BLaER1 (cell line): ENCODE measurements around the gene GIMAP6.

Experiments used
- H3K27ac ChIP-seq: shearing (Covaris generic); formaldehyde crosslinking; 2 replicates; pipeline ENCODE4 v1.8.1; 2022
- H3K27me3 ChIP-seq: shearing (Covaris generic); formaldehyde crosslinking; 2 replicates; pipeline ENCODE4 v1.8.1; 2022
- H3K36me3 ChIP-seq: shearing (Covaris generic); formaldehyde crosslinking; 2 replicates; pipeline ENCODE4 v1.8.1; 2022
- H3K4me1 ChIP-seq: shearing (Covaris generic); formaldehyde crosslinking; 2 replicates; pipeline ENCODE4 v1.8.1; 2022
- H3K4me2 ChIP-seq: shearing (Covaris generic); formaldehyde crosslinking; 2 replicates; pipeline ENCODE4 v1.8.1; 2022
- H3K4me3 ChIP-seq: shearing (Covaris generic); formaldehyde crosslinking; 2 replicates; pipeline ENCODE4 v1.8.1; 2022
- H3K9ac ChIP-seq: shearing (Covaris generic); formaldehyde crosslinking; 2 replicates; pipeline ENCODE4 v1.8.1; 2022
- H3K9me3 ChIP-seq: shearing (Covaris generic); formaldehyde crosslinking; 2 replicates; pipeline ENCODE4 v1.8.1; 2022
- H4K20me1 ChIP-seq: shearing (Covaris generic); formaldehyde crosslinking; 2 replicates; pipeline ENCODE4 v1.8.1; 2022
- Cebpa-rat ChIP-seq: shearing (Covaris generic); IDR thresholded peaks from 2 replicates; pipeline ENCODE4 v1.8.1; 2022

Gene GIMAP6

DNA sequence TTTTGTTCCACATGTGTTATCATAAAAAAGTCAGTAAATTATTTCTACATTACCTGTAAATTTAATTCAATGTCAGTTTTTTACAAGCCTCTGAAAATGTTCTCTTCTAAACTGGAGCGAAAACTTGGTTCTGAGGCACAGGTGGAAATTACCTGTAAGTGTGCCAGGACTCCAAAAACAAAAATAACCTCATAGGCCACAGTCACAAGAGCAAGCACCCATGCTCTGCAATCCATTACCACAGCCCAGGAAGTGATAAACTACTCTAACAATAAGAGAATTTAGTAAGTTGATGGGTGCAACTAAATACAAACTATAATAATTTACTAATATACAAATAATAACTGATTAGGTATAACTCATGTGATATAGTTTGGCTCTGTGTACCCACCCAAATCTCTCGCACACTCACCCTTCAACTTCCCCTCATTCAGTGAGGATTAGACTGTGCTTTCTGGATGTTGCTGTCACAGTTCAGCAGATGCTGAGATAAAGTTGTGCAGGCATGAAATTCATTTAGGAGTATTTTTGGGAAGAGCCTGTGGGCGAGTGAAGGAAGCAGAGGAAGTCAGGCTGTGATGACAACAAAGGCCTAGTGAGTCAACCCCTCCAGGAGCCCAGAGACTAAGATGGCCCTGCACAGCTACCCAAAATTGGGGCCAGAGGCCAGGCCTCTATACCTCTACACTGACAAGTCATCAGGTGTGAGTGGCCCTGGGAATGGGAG is 16.3 kb upstream of the GIMAP6 start:
- H3K4me1 ChIP-seq = peaks cover 8% of the 10 kb centered on the region
- H3K9me3 ChIP-seq = 0 out of 2 replicates have a peak, but pooled peaks cover 7% of the 10 kb centered on the region
- H3K36me3 ChIP-seq = no peaks in the 10 kb centered on the region
- H3K4me3 ChIP-seq = no peak overlapping the region
- no peaks in the 10 kb centered on the region for H3K27me3 ChIP-seq
- H3K4me2 ChIP-seq = peak overlapping the region; percentile 39; the same call in 1 of the 2 replicates
- no peaks in the 10 kb centered on the region for H4K20me1 ChIP-seq
- no peak for TF ChIP-seq Cebpa-rat
- H3K9ac ChIP-seq = no peak overlapping the region
- no peak overlapping the region for H3K27ac ChIP-seq

DNA sequence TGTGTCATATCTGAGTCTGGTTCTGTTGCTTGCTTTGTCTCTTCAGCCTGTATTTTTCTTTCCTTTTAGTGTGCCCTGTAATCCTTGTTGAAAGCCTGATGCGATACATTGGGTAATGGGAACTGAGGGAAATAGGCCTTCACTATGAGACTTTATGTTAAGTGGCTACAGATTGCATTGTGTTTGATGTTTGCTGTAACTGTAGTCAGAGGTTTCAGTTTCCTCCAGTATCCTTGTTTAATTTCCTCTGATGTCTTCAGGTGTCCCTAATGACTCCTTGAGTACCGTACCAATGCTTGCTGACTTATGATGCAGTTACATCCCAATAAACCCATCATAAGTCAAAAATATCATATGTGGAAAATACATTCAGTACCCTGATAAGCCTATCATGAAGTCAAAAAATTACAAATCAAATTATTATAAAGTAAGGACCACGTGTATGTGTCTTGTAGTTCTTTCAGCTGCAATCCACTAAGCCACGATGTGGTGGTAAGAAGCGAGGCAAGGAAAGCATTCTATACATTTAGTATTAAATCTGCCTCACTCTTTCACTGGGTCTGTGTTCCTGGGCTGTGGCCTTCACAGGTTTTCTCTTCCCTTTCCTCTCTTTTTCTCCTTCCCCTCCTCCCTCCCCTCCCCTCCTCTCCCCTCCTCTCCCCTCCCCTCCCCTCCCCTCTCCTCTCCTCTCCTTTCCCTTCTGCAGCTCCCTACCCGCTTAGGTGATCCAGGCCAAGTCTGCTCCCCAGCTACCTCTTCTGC is 13.3 kb upstream of the GIMAP6 start:
- H3K27ac ChIP-seq = no peak overlapping the region
- H3K4me1 ChIP-seq = peaks cover 8% of the 10 kb centered on the region
- H3K9ac ChIP-seq = no peak overlapping the region
- H3K36me3 ChIP-seq = no peaks in the 10 kb centered on the region
- no peaks in the 10 kb centered on the region for H4K20me1 ChIP-seq
- H3K27me3 ChIP-seq = no peaks in the 10 kb centered on the region
- no peak overlapping the region for H3K4me3 ChIP-seq
- no peak for TF ChIP-seq Cebpa-rat
- no peak overlapping the region for H3K4me2 ChIP-seq
- H3K9me3 ChIP-seq = 0 out of 2 replicates have a peak, but pooled peaks cover 14% of the 10 kb centered on the region

DNA sequence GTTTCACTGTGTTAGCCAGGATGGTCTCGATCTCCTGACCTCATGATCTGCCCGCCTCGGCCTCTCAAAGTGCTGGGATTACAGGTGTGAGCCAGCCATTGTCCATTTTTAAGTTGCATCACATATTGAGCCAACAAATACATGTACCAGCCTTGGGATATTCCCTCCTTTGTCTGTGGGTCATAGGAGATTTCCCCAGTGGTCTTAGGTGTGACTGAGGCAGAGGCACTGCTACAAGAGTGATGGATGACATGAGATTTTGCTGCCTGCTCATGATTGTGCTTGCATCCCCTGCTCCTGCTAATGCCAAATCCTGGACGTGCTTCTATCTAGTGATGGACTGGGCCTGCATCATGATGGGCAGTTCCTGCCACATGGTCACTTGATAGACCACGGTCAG is 10.7 kb upstream of the GIMAP6 start:
- Histone ChIP-seq H3K9ac (no peak overlapping the region), H3K4me1 (no peaks in the 10 kb centered on the region), H3K27me3 (no peaks in the 10 kb centered on the region), H3K27ac (no peak overlapping the region), H3K36me3 (no peaks in the 10 kb centered on the region), H3K4me3 (no peak overlapping the region), H4K20me1 (no peaks in the 10 kb centered on the region), H3K9me3 (peaks cover 33% of the 10 kb centered on the region), H3K4me2 (no peak overlapping the region)
- no peak for TF ChIP-seq Cebpa-rat

DNA sequence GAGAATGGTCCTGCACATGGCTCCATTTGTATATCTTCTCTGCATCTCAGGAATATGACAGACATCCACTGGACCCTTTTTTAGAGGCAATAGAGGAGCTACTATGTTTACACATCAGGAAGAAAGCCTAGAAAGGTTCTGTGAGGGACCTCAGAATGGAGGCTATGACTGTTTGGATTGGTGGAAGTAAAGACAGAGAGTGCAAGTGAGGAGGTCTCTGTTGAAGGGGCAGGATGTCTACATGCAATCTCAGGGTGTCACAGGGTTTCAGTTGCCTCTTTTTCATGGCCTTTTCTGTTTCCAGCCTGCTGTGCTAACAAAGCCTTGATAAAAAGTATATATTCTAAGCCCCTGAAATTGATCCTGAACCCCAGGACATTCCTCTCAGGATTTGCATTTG is 9.7 kb upstream of the GIMAP6 start:
- Histone ChIP-seq H3K27ac (no peak overlapping the region), H3K9ac (no peak overlapping the region), H3K36me3 (no peaks in the 10 kb centered on the region), H4K20me1 (no peaks in the 10 kb centered on the region), H3K4me2 (no peak overlapping the region), H3K9me3 (peaks cover 33% of the 10 kb centered on the region), H3K27me3 (no peaks in the 10 kb centered on the region), H3K4me1 (no peaks in the 10 kb centered on the region), H3K4me3 (no peak overlapping the region)
- no peak for TF ChIP-seq Cebpa-rat

DNA sequence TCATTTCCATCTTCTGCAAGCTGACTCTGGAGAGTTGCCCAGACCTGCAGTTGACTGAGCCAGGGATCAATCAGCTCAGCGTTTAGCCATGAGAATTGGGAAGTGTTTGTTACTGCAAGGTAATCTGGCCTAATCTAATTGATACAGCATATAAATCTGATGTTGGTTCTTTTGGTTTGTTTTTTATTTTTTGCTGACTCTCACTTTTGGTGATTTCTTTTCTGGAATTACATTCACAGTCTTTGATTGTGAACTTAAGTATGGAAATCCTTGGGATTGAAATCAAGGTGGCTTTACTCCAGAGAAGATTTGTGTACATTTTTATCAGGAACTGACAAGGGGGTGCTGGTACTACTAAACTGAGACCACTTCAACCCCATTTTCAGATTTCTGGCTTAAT is 1.7 kb upstream of the GIMAP6 start:
- Histone ChIP-seq H3K4me2 (no peak overlapping the region), H3K27ac (no peak overlapping the region), H3K36me3 (no peaks in the 10 kb centered on the region), H4K20me1 (no peaks in the 10 kb centered on the region), H3K4me1 (peaks cover 15% of the 10 kb centered on the region), H3K9ac (no peak overlapping the region), H3K27me3 (no peaks in the 10 kb centered on the region), H3K4me3 (no peak overlapping the region), H3K9me3 (peaks cover 18% of the 10 kb centered on the region)
- no peak for TF ChIP-seq Cebpa-rat

DNA sequence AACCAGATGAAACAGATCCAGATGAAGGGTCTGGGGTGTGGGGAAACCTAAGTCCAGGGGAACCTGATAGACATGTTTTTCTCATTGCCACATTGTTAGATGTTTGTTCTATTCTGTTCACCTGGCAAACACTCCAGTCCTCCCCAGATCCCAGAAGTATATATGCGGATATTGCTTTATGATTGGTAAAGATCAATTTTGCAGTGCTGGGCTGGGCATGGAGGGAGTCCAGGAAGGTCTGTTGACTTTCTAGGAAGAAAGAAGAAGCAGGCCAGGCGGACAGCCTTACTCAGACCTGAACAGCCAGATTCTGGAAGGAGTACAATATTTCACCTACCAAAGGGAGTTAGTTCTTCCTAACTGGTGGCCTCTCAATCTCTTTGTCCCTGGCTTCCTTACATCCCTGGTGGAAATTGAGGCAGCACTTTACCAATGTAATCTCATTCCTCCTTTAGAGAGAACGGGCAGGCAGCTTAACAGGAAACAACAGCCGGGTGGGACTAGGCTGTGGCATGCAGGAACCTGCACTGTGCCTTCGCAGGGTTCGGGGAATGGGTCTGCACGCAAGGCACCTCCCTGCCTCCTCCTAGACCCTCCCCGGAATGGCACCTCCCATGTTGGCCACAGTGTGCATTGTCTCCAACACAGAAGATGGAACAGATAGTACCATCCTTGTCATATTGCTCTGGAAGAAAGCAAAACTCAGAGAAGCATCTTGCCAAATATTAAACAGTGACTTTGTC is 930 bp downstream of the GIMAP6 start:
- H3K9ac ChIP-seq = no peak overlapping the region
- H3K4me2 ChIP-seq = no peak overlapping the region
- no peaks in the 10 kb centered on the region for H4K20me1 ChIP-seq
- H3K27ac ChIP-seq = no peak overlapping the region
- peaks cover 15% of the 10 kb centered on the region for H3K4me1 ChIP-seq
- H3K36me3 ChIP-seq = no peaks in the 10 kb centered on the region
- no peak for TF ChIP-seq Cebpa-rat
- 0 out of 2 replicates have a peak, but pooled peaks cover 3% of the 10 kb centered on the region for H3K9me3 ChIP-seq
- no peak overlapping the region for H3K4me3 ChIP-seq
- no peaks in the 10 kb centered on the region for H3K27me3 ChIP-seq

DNA sequence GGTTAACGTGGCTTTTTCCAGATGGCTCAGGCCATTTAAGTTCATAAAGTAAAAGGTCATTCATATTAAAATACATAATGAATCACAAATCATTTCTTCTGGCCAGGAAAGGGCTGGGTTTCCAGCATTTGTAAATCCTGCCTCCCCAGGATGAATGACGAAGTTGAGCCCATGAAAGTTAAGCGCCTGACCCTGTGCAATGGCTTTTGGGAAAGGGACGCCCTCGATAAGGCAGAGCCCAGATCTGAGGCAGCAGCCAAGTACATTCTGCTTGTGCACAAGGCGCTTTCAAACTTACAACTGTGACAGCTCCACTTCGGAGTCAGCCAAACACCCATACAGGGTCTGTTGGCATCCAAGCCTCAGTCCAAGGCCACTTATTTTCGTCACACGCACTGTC is 2.8 kb downstream of the GIMAP6 start:
- H3K4me1 ChIP-seq = peaks cover 15% of the 10 kb centered on the region
- no peak overlapping the region for H3K4me2 ChIP-seq
- no peaks in the 10 kb centered on the region for H3K36me3 ChIP-seq
- H4K20me1 ChIP-seq = no peaks in the 10 kb centered on the region
- no peak overlapping the region for H3K4me3 ChIP-seq
- no peak for TF ChIP-seq Cebpa-rat
- no peak overlapping the region for H3K9ac ChIP-seq
- H3K27me3 ChIP-seq = no peaks in the 10 kb centered on the region
- H3K9me3 ChIP-seq = no peaks in the 10 kb centered on the region
- no peak overlapping the region for H3K27ac ChIP-seq

DNA sequence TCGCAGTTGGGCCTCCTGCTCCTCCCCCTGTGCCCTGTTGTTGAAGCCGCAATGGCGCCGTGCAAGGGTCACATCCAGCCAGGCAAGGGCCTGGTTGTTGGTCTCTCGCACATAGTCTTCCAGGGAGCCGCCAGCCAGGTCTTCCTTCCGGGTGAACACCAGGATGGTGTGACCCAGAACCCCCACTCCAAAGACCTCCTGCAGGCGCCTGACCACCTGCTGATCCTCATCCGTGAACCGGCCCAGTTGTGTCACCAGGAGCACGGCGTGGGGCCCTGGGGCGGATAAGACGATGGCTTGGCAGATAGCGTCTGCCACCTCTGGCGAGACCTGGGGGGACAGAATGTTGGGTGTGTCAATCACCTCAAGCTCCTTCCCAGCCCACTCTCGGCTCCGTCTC is 4.2 kb downstream of the GIMAP6 start:
- Histone ChIP-seq H3K4me2 (no peak overlapping the region), H3K9me3 (no peaks in the 10 kb centered on the region), H3K36me3 (no peaks in the 10 kb centered on the region), H4K20me1 (no peaks in the 10 kb centered on the region), H3K9ac (no peak overlapping the region), H3K27ac (no peak overlapping the region), H3K27me3 (no peaks in the 10 kb centered on the region), H3K4me1 (peaks cover 12% of the 10 kb centered on the region), H3K4me3 (no peak overlapping the region)
- no peak for TF ChIP-seq Cebpa-rat

DNA sequence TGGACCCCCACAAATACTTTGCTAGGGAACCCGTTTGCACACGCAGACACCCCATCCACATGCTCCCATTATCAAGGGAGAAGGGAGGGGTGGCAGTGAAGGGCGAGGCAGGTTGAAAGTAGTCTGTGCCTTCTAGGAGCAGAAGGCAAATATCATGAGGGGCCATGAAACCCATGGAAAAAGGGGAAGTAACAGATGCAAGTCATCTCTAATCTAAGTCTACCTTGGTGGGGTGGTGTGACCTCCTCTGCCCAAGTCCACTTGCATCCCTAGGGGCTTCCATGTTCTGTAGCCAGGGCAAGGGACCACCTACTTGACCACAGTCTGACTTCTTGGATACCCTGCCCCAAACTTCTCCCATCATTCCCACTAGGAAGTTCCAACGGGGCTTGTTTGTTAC is 5.5 kb downstream of the GIMAP6 start:
- Histone ChIP-seq H3K9me3 (no peaks in the 10 kb centered on the region), H3K4me3 (no peak overlapping the region), H4K20me1 (no peaks in the 10 kb centered on the region), H3K4me2 (no peak overlapping the region), H3K36me3 (no peaks in the 10 kb centered on the region), H3K27ac (no peak overlapping the region), H3K4me1 (no peaks in the 10 kb centered on the region; the same call in 1 of the 2 replicates), H3K27me3 (no peaks in the 10 kb centered on the region), H3K9ac (no peak overlapping the region)
- TF ChIP-seq Cebpa-rat = no peak

DNA sequence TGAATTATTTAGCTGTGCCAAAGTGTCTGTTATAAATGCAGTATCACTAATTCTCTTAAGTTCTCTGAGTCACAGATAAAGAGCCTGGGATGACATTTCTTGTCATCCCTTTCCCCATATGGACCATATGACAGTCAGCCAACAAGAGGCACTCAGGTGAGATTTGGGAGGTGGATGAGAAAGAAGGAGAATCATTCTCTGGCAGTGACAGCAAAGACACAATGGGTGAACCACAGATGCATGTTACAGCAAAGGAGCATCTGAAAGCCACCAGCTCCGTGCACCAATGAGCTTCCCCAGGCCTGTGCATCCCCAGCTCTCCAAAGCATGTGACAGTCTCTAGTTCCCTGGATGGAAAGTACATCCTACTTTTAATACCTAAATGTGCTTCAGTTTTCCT is 10.8 kb downstream of the GIMAP6 start:
- H3K9me3 ChIP-seq = no peaks in the 10 kb centered on the region
- H3K27me3 ChIP-seq = no peaks in the 10 kb centered on the region
- TF ChIP-seq Cebpa-rat = no peak
- H3K4me1 ChIP-seq = no peaks in the 10 kb centered on the region
- no peak overlapping the region for H3K4me2 ChIP-seq
- H4K20me1 ChIP-seq = no peaks in the 10 kb centered on the region
- H3K4me3 ChIP-seq = no peak overlapping the region
- no peaks in the 10 kb centered on the region for H3K36me3 ChIP-seq
- H3K9ac ChIP-seq = no peak overlapping the region
- H3K27ac ChIP-seq = no peak overlapping the region
